HG03103 (cell line): ENCODE results near the gene ASPG.
"Not testable (repeated sequence)": the region's sequence is repeated elsewhere in the genome, so short reads cannot be mapped to it uniquely, and the experiment has no call there.

Experiments used
- ATAC-seq: cut with Tn5 transposase; IDR thresholded peaks from one replicate; pipeline ENCODE4 v1.9.1; 2021; ENCODE audit warnings: low read depth; ENCODE audit not compliant: unreplicated experiment

ASPG gene

GRCh38 chr14:104144911-104145825 lies 59.7 kb downstream of the ASPG start:
- ATAC-seq: no peak

GRCh38 chr14:104145826-104146601 lies 60.5 kb downstream of the ASPG start:
- no peak for ATAC-seq

GRCh38 chr14:104146651-104147345 lies 61.3 kb downstream of the ASPG start:
- no peak for ATAC-seq

GRCh38 chr14:104147346-104148125 lies 62.0 kb downstream of the ASPG start:
- no peak for ATAC-seq

GRCh38 chr14:104148433-104149277 lies 63.2 kb downstream of the ASPG start:
- no peak for ATAC-seq

- ATAC-seq: no peak
These were observed 63.7 kb downstream of the ASPG start for GRCh38 chr14:104149278-104149595.

GRCh38 chr14:104149617-104150135 lies 64.2 kb downstream of the ASPG start:
- no peak for ATAC-seq

- no peak for ATAC-seq
These were observed 64.9 kb downstream of the ASPG start for GRCh38 chr14:104150136-104151025.

- no peak for ATAC-seq
These were observed 65.5 kb downstream of the ASPG start for GRCh38 chr14:104151026-104151381.

- no peak for ATAC-seq
These were observed 66.2 kb downstream of the ASPG start for GRCh38 chr14:104151566-104152245.

- ATAC-seq: no peak
These were observed 66.7 kb downstream of the ASPG start for GRCh38 chr14:104152246-104152575.

GRCh38 chr14:104152686-104153393 lies 67.3 kb downstream of the ASPG start:
- ATAC-seq: no peak

- not testable (repeated sequence) for ATAC-seq
These were observed 67.9 kb downstream of the ASPG start for GRCh38 chr14:104153394-104153755.

- no peak for ATAC-seq
These were observed 68.7 kb downstream of the ASPG start for GRCh38 chr14:104154246-104154645.

- ATAC-seq: no peak
These were observed 70.0 kb downstream of the ASPG start for GRCh38 chr14:104155513-104155912.

- no peak for ATAC-seq
These were observed 70.6 kb downstream of the ASPG start for GRCh38 chr14:104156142-104156541.
